SK-N-SH treated with all-trans-retinoic acid at 6 μM for 48 hours (cell line): Measurements from ENCODE around the gene NHLRC1.
A peak's percentile ranks its signal among the peaks of the same experiment; 100 is the strongest.

Source experiments
- ATAC-seq: fragments of 200-7000 bp; cut with Tn5 transposase; 3 replicates; pipeline ENCODE4 v1.9.1; 2020; ENCODE audit warnings: mild to moderate bottlenecking, moderate library complexity
- ARNTL ChIP-seq: fragments of 450-650 bp; formaldehyde crosslinking; IDR thresholded peaks from 2 replicates; pipeline ENCODE4 v1.5.0; 2020; ENCODE audit warnings: low read depth, mild to moderate bottlenecking, moderate library complexity, borderline replicate concordance
- BACH2 ChIP-seq: fragments of 250-450 bp; sonication (Bioruptor Pico); IDR thresholded peaks from 2 replicates; pipeline ENCODE4 v1.9.0; 2021; ENCODE audit warnings: mild to moderate bottlenecking, borderline replicate concordance
- CSDC2 ChIP-seq: fragments of 250-450 bp; sonication (Bioruptor Pico); IDR thresholded peaks from 2 replicates; pipeline ENCODE4 v1.5.0; 2020; ENCODE audit warnings: mild to moderate bottlenecking, moderate library complexity
- ESRRG ChIP-seq: fragments of 250-450 bp; sonication (Bioruptor Pico); IDR thresholded peaks from 2 replicates; pipeline ENCODE4 v1.6.1; 2021; ENCODE audit warnings: mild to moderate bottlenecking
- GLIS3 ChIP-seq: fragments of 250-450 bp; sonication (Bioruptor Pico); IDR thresholded peaks from 2 replicates; pipeline ENCODE4 v1.5.0; 2020; ENCODE audit warnings: mild to moderate bottlenecking, moderate library complexity
- ISL1 ChIP-seq: fragments of 250-450 bp; sonication (Bioruptor Pico); IDR thresholded peaks from 2 replicates; pipeline ENCODE4 v2.1.2; 2022; ENCODE audit warnings: mild to moderate bottlenecking, moderate library complexity
- OSR1 ChIP-seq: fragments of 250-450 bp; sonication (Bioruptor Pico); IDR thresholded peaks from 2 replicates; pipeline ENCODE4 v1.8.0; 2022; ENCODE audit warnings: moderate library complexity, mild to moderate bottlenecking, inconsistent platforms
- PPARA ChIP-seq: fragments of 250-450 bp; sonication (Bioruptor Pico); IDR thresholded peaks from 2 replicates; pipeline ENCODE4 v1.5.0; 2020; ENCODE audit warnings: mild to moderate bottlenecking, borderline replicate concordance
- RARB ChIP-seq: fragments of 250-450 bp; sonication (Bioruptor Pico); IDR thresholded peaks from 2 replicates; pipeline ENCODE4 v1.8.0; 2021; ENCODE audit warnings: mild to moderate bottlenecking, moderate library complexity
- SNAI2 ChIP-seq: fragments of 250-450 bp; sonication (Bioruptor Pico); IDR thresholded peaks from 2 replicates; pipeline ENCODE4 v1.5.0; 2020; ENCODE audit warnings: mild to moderate bottlenecking, moderate library complexity
- TCF4 ChIP-seq: fragments of 250-450 bp; sonication (Bioruptor Pico); IDR thresholded peaks from 2 replicates; pipeline ENCODE4 v1.8.0; 2021; ENCODE audit warnings: mild to moderate bottlenecking, moderate library complexity, borderline replicate concordance
- TOX ChIP-seq: fragments of 250-450 bp; sonication (Bioruptor Pico); IDR thresholded peaks from 2 replicates; pipeline ENCODE4 v1.8.0; 2021; ENCODE audit warnings: mild to moderate bottlenecking, moderate library complexity, borderline replicate concordance
- ZC3H10 ChIP-seq: fragments of 250-450 bp; sonication (Bioruptor Pico); IDR thresholded peaks from 2 replicates; pipeline ENCODE4 v1.5.1; 2021; ENCODE audit warnings: mild to moderate bottlenecking, moderate library complexity
- ZFP3 ChIP-seq: fragments of 250-450 bp; sonication (Bioruptor Pico); IDR thresholded peaks from 2 replicates; pipeline ENCODE4 v1.5.0; 2020; ENCODE audit warnings: mild to moderate bottlenecking, moderate library complexity
- ZFP30 ChIP-seq: fragments of 450-650 bp; formaldehyde crosslinking; IDR thresholded peaks from 2 replicates; pipeline ENCODE4 v1.5.0; 2022; ENCODE audit warnings: mild to moderate bottlenecking, moderate library complexity
- ZNF565 ChIP-seq: fragments of 450-650 bp; formaldehyde crosslinking; conservative IDR thresholded peaks from 2 replicates; pipeline ENCODE4 v1.5.0; 2020; ENCODE audit warnings: low read depth, mild to moderate bottlenecking, moderate library complexity
- ZNF8 ChIP-seq: fragments of 450-650 bp; formaldehyde crosslinking; IDR thresholded peaks from 2 replicates; pipeline ENCODE4 v1.5.0; 2020; ENCODE audit warnings: mild to moderate bottlenecking, moderate library complexity
- TF ChIP-seq, protein P1 (sequence below): fragments of 250-450 bp; sonication (Bioruptor Pico); IDR thresholded peaks from 2 replicates; pipeline ENCODE4 v1.5.0; 2020; ENCODE audit warnings: mild to moderate bottlenecking, moderate library complexity
- TF ChIP-seq, protein P2 (sequence below): fragments of 250-450 bp; sonication (Bioruptor Pico); IDR thresholded peaks from 2 replicates; pipeline ENCODE4 v1.8.0; 2020; ENCODE audit warnings: mild to moderate bottlenecking, moderate library complexity, borderline replicate concordance
- TF ChIP-seq, protein P3 (sequence below): fragments of 250-450 bp; sonication (Bioruptor Pico); IDR thresholded peaks from 2 replicates; pipeline ENCODE4 v1.5.1; 2021; ENCODE audit warnings: mild to moderate bottlenecking, moderate library complexity
- TF ChIP-seq, protein P4 (sequence below): fragments of 250-450 bp; sonication (Bioruptor Pico); IDR thresholded peaks from 2 replicates; pipeline ENCODE4 v1.8.0; 2021; ENCODE audit warnings: low read depth, mild to moderate bottlenecking, moderate library complexity, borderline replicate concordance

The NHLRC1 gene

DNA sequence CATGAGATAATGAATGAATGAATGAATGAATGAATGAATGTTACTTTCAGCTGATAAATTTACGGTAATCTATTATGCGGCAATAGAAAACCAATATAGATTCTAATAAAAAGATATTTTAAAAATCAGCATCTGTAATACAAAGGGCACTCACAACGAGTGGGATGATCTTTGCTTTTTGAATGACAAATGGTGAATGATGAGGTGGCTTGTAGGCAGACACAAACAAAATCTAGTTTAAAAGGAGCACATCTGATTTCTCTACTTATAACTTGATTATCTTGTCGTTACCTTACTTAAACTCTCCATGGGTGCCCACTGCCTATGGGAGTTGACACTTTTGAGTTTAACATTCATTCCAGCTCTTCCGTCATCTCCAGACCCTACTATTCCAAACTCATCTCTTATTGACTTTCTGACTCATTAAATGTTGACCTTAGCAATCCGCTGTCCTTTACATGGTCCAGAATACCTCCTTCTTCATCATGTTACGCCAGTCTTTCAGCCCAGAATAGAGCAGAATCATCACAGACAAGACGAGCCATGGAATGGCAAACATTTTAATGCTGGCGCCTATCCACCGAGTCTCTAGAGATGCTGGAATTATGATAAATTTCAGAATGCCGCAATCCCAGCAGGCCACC is 41.3 kb downstream of the NHLRC1 start:
- ATAC-seq, result peak; percentile 74
- no peak for TF ChIP-seq OSR1 (CRISPR knock-in tag)
- TF ChIP-seq ISL1 (CRISPR knock-in tag), result peak; percentile 70

DNA sequence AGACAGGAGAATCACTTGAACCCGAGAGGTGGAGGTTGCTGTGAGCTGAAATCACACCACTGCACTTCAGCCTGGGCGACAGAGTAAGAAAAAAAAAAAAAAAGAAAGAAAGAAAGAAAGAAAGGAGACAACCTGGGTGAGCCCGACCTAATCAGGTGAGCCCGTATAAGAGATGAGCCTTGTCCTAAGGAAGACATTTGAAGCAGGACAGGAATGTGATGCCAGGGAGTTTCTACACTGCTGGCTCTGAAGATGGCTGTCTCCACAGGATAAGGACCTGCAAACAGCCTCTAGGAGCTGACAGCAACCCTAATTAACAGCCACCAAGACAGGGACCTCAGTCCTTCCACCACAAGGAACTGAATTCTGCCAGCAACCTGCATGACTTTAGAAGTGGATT is 41.9 kb downstream of the NHLRC1 start:
- ATAC-seq, result no peak
- TF ChIP-seq, protein P1, sequence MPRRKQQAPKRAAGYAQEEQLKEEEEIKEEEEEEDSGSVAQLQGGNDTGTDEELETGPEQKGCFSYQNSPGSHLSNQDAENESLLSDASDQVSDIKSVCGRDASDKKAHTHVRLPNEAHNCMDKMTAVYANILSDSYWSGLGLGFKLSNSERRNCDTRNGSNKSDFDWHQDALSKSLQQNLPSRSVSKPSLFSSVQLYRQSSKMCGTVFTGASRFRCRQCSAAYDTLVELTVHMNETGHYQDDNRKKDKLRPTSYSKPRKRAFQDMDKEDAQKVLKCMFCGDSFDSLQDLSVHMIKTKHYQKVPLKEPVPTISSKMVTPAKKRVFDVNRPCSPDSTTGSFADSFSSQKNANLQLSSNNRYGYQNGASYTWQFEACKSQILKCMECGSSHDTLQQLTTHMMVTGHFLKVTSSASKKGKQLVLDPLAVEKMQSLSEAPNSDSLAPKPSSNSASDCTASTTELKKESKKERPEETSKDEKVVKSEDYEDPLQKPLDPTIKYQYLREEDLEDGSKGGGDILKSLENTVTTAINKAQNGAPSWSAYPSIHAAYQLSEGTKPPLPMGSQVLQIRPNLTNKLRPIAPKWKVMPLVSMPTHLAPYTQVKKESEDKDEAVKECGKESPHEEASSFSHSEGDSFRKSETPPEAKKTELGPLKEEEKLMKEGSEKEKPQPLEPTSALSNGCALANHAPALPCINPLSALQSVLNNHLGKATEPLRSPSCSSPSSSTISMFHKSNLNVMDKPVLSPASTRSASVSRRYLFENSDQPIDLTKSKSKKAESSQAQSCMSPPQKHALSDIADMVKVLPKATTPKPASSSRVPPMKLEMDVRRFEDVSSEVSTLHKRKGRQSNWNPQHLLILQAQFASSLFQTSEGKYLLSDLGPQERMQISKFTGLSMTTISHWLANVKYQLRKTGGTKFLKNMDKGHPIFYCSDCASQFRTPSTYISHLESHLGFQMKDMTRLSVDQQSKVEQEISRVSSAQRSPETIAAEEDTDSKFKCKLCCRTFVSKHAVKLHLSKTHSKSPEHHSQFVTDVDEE (CRISPR knock-in tag), result no peak
- TF ChIP-seq BACH2 (CRISPR knock-in tag) (no peak), ZNF8 (no peak), RARB (no peak), OSR1 (CRISPR knock-in tag) (no peak), ISL1 (CRISPR knock-in tag) (no peak), TOX (CRISPR knock-in tag) (no peak), CSDC2 (CRISPR knock-in tag) (no peak), ZFP3 (CRISPR knock-in tag) (no peak), ZC3H10 (CRISPR knock-in tag) (no peak), ZFP30 (CRISPR knock-in tag) (no peak), ESRRG (CRISPR knock-in tag) (no peak), PPARA (CRISPR knock-in tag) (no peak), SNAI2 (CRISPR knock-in tag) (no peak)
- TF ChIP-seq, protein P2, sequence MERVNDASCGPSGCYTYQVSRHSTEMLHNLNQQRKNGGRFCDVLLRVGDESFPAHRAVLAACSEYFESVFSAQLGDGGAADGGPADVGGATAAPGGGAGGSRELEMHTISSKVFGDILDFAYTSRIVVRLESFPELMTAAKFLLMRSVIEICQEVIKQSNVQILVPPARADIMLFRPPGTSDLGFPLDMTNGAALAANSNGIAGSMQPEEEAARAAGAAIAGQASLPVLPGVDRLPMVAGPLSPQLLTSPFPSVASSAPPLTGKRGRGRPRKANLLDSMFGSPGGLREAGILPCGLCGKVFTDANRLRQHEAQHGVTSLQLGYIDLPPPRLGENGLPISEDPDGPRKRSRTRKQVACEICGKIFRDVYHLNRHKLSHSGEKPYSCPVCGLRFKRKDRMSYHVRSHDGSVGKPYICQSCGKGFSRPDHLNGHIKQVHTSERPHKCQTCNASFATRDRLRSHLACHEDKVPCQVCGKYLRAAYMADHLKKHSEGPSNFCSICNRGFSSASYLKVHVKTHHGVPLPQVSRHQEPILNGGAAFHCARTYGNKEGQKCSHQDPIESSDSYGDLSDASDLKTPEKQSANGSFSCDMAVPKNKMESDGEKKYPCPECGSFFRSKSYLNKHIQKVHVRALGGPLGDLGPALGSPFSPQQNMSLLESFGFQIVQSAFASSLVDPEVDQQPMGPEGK (CRISPR knock-in tag), result no peak
- TF ChIP-seq, protein P3, sequence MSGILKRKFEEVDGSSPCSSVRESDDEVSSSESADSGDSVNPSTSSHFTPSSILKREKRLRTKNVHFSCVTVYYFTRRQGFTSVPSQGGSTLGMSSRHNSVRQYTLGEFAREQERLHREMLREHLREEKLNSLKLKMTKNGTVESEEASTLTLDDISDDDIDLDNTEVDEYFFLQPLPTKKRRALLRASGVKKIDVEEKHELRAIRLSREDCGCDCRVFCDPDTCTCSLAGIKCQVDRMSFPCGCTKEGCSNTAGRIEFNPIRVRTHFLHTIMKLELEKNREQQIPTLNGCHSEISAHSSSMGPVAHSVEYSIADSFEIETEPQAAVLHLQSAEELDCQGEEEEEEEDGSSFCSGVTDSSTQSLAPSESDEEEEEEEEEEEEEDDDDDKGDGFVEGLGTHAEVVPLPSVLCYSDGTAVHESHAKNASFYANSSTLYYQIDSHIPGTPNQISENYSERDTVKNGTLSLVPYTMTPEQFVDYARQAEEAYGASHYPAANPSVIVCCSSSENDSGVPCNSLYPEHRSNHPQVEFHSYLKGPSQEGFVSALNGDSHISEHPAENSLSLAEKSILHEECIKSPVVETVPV, result no peak
- TF ChIP-seq, protein P4, sequence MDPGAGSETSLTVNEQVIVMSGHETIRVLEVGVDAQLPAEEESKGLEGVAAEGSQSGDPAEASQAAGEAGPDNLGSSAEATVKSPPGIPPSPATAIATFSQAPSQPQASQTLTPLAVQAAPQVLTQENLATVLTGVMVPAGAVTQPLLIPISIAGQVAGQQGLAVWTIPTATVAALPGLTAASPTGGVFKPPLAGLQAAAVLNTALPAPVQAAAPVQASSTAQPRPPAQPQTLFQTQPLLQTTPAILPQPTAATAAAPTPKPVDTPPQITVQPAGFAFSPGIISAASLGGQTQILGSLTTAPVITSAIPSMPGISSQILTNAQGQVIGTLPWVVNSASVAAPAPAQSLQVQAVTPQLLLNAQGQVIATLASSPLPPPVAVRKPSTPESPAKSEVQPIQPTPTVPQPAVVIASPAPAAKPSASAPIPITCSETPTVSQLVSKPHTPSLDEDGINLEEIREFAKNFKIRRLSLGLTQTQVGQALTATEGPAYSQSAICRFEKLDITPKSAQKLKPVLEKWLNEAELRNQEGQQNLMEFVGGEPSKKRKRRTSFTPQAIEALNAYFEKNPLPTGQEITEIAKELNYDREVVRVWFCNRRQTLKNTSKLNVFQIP (CRISPR knock-in tag), result no peak

DNA sequence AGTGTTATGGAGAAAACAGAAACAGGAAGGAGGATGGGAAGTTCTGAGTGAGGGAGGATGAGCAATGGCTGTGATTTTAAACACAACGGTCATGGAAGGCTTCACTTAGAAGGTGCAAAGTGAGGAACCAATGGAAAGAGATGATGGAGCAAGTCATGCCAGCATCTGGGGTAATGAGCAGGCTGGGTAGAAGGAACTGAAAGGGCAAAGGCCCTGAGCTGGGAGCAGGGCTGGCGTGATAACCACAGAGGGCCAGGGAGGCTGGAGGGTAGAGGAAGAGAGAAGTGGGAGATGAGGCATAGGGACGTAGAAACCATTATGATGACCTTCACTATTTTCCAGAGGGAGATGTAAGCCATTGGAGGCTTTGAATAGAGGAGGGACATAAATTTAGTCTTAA is 43.6 kb downstream of the NHLRC1 start:
- TF ChIP-seq ZNF8, result no peak
- TF ChIP-seq ZC3H10 (CRISPR knock-in tag), result no peak
- TF ChIP-seq ESRRG (CRISPR knock-in tag), result no peak
- TF ChIP-seq ZNF565 (CRISPR knock-in tag), result no peak
- no peak for TF ChIP-seq BACH2 (CRISPR knock-in tag)
- TF ChIP-seq ISL1 (CRISPR knock-in tag), result no peak
- no peak for ATAC-seq

DNA sequence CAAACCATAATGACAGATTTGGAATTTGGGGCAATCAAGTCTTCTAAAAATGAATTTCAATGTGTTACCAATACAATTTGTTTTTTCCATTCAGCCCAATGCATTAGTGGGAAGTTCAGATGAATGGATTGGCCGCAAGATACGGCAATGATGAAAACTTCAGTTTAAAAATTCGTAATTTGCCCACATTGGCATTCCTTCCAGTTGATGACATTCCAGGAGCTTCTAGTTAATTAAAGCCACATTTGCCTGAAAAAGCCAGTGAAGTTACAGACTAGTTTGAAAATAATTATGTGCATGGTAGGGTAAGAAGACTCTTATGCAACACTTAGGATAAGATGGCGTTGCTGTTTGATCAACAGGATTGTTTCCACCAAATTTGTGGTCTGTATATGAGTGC is 46.2 kb downstream of the NHLRC1 start:
- ATAC-seq, result no peak
- TF ChIP-seq, protein P1 (CRISPR knock-in tag), result no peak
- TF ChIP-seq TCF4 (CRISPR knock-in tag) (no peak), ARNTL (CRISPR knock-in tag) (no peak), ZFP30 (CRISPR knock-in tag) (no peak), GLIS3 (CRISPR knock-in tag) (no peak), ZFP3 (CRISPR knock-in tag) (no peak), RARB (no peak), ZC3H10 (CRISPR knock-in tag) (no peak), CSDC2 (CRISPR knock-in tag) (no peak), ESRRG (CRISPR knock-in tag) (no peak)
- TF ChIP-seq, protein P4 (CRISPR knock-in tag), result no peak
- TF ChIP-seq, protein P2 (CRISPR knock-in tag), result no peak
